ENCODE results near the gene NFATC2. TPM values are rescaled to one million over a fixed set of nuclear protein-coding genes. Genes with fewer than 3 reads are reported as not detected.

Gene NFATC2
- polyA plus RNA-seq, 10 donors, result 4.8 to 7.3 (median 6.8) TPM

GRCh38 chr20:51420111-51420510 is 122.4 kb downstream of the NFATC2 start:
- no peak for DNase-seq

- DNase-seq, result no peak
Observed at GRCh38 chr20:51419646-51420045, 122.9 kb downstream of the NFATC2 start.

GRCh38 chr20:51419231-51419630 is 123.3 kb downstream of the NFATC2 start:
- no peak for DNase-seq

GRCh38 chr20:51418137-51418529 is 124.4 kb downstream of the NFATC2 start:
- no peak for DNase-seq

- DNase-seq, result peak in 1 of 3 donors; percentile 70
Observed at GRCh38 chr20:51417250-51418136, 125.0 kb downstream of the NFATC2 start.

- no peak for DNase-seq
Observed at GRCh38 chr20:51416532-51417249, 125.8 kb downstream of the NFATC2 start.

GRCh38 chr20:51413857-51414256 is 128.7 kb downstream of the NFATC2 start:
- no peak for DNase-seq

GRCh38 chr20:51412951-51413481 is 129.5 kb downstream of the NFATC2 start:
- peak; percentile 47 to 74 (median 58) for DNase-seq

- DNase-seq, result peak in 1 of 3 donors; percentile 81
Observed at GRCh38 chr20:51412333-51412871, 130.1 kb downstream of the NFATC2 start.

GRCh38 chr20:51411870-51412269 is 130.6 kb downstream of the NFATC2 start:
- peak in 1 of 3 donors; percentile 48 for DNase-seq

GRCh38 chr20:51410586-51411325 is 131.8 kb downstream of the NFATC2 start:
- DNase-seq, result no peak

- DNase-seq, result no peak
Observed at GRCh38 chr20:51409192-51409880, 133.2 kb downstream of the NFATC2 start.

GRCh38 chr20:51404297-51405060 is 138.0 kb downstream of the NFATC2 start:
- DNase-seq, result no peak

GRCh38 chr20:51403466-51404220 is 138.9 kb downstream of the NFATC2 start:
- DNase-seq, result no peak

- DNase-seq, result no peak
Observed at GRCh38 chr20:51402201-51402600, 140.3 kb downstream of the NFATC2 start.

- no peak for DNase-seq
Observed at GRCh38 chr20:51401496-51401895, 141.0 kb downstream of the NFATC2 start.

GRCh38 chr20:51400051-51400926 is 142.2 kb downstream of the NFATC2 start:
- DNase-seq, result no peak
